Left ventricle myocardium inferior (tissue), 1 donor: ENCODE data around the gene TEX101. TPM values are rescaled to one million over a fixed set of nuclear protein-coding genes. Genes with fewer than 3 reads are reported as not detected.

Experiments
- DNase-seq: peaks from one replicate; pipeline ENCODE4 v3.0.0-alpha.2; 2020
- H3K27ac ChIP-seq: fragments of 200-600 bp; replicated peaks from 2 replicates; pipeline ENCODE4 v1.8.0; 2021
- H3K27me3 ChIP-seq: fragments of 200-600 bp; 2 replicates; pipeline ENCODE4 v1.8.0; 2021; ENCODE audit warnings: low read depth
- H3K36me3 ChIP-seq: fragments of 200-600 bp; 2 replicates; pipeline ENCODE4 v1.8.0; 2021
- H3K4me1 ChIP-seq: fragments of 200-600 bp; 2 replicates; pipeline ENCODE4 v1.8.0; 2021
- H3K4me3 ChIP-seq: fragments of 200-600 bp; 2 replicates; pipeline ENCODE4 v1.8.0; 2021; ENCODE audit warnings: mild to moderate bottlenecking, moderate library complexity
- H3K9me3 ChIP-seq: fragments of 200-600 bp; replicated peaks from 2 replicates; pipeline ENCODE4 v1.8.0; 2021
- intact Hi-C: fragments of 100-400 bp; cut with micrococcal nuclease; formaldehyde crosslinking; loops from one replicate; pipeline ENCODE4 v1.11.0; 2022
- total RNA-seq: library from RNA; stranded (reverse); fragmentation: NEBNext Ultra II Directional; extraction: Animal tissue kit (Norgen Biotek cat#: 25700); gene quantifications from one replicate; pipeline ENCODE4 v1.2.1, GENCODE V29; 2021
- TF ChIP-seq, protein P1 (sequence below): fragments of 200-600 bp; IDR thresholded peaks from 2 replicates; pipeline ENCODE4 v1.8.0; 2021; ENCODE audit warnings: antibody characterized with exemption, mild to moderate bottlenecking, borderline replicate concordance
- donor health status: DM: no; HTN: yes; CAD: no; lungs with severe emphysema.

Gene TEX101
- total RNA-seq, 1 donor from 2014 or later, result not detected

DNA sequence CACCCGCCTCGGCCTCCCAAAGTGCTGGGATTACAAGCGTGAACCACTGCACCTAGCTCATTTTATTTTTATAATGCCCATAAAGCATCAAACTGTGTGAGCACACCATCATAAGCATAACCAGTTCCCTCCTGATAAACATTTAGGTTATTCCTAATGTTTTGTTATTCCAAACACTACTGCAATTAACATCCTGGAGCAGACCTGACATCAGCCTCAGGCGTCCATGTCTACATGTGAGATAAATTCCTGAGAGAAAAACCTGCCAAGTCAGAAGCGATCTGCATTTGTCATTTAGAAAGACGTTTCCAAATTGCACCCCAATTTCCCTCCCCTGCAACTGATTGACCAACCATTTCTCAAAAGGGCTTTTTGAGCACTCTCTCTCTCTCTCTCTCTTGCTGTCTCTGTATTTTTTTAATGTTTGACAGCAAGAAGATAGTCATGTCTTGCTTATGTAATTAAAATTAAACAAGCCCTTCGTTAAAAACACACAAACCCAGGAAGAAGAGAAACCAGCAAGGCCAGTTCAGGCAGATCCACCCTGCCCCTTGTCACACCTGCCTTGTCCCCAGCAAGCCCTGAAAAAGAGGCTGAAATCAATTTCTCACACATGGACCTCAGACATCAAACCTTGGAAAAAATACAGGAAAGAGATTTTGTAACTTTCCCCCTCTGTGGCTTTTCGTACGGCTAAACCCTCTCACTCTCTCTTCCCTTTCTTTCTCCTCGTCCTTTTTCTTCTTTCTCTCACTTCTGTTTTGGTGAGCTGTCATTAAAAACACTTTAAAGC, 40.8 kb downstream of the TEX101 start:
- no peak for DNase-seq
- no peaks in the 10 kb centered on the region for H3K36me3 ChIP-seq
- intact Hi-C loops, result no loop called here

DNA sequence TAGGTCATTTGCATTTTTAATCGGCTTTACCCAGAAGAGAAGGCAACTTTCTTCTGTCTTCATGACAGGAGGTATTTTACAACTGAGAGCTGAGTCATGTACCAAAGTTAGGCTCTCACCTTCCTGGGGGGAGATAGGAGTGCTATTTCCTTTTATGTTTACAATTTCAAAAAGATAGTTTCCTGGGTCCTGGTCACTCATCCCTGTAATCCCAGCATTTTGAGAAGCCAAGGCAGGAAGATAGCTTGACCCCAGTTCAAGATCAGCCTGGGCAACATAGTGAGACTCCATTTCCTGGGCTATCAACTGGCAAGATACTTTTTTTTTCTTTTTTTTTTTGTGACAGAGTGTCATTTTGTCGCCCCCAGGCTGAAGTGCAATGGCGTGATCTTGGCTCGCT, 43.1 kb downstream of the TEX101 start:
- H3K36me3 ChIP-seq, result no peaks in the 10 kb centered on the region
- no peak for DNase-seq
- TF ChIP-seq, protein P1, sequence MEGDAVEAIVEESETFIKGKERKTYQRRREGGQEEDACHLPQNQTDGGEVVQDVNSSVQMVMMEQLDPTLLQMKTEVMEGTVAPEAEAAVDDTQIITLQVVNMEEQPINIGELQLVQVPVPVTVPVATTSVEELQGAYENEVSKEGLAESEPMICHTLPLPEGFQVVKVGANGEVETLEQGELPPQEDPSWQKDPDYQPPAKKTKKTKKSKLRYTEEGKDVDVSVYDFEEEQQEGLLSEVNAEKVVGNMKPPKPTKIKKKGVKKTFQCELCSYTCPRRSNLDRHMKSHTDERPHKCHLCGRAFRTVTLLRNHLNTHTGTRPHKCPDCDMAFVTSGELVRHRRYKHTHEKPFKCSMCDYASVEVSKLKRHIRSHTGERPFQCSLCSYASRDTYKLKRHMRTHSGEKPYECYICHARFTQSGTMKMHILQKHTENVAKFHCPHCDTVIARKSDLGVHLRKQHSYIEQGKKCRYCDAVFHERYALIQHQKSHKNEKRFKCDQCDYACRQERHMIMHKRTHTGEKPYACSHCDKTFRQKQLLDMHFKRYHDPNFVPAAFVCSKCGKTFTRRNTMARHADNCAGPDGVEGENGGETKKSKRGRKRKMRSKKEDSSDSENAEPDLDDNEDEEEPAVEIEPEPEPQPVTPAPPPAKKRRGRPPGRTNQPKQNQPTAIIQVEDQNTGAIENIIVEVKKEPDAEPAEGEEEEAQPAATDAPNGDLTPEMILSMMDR, result no peak
- H3K27ac ChIP-seq, result no peak overlapping the region
- H3K27me3 ChIP-seq, result peaks cover under 1% of the 10 kb centered on the region
- peaks cover 2% of the 10 kb centered on the region for H3K4me1 ChIP-seq
- intact Hi-C loops, result no loop called here
- H3K4me3 ChIP-seq, result no peak overlapping the region
- peaks cover under 1% of the 10 kb centered on the region for H3K9me3 ChIP-seq

More for the DNA sequence above, 40.8 kb downstream of the TEX101 start:
- Histone ChIP-seq H3K4me3 (no peak overlapping the region), H3K27me3 (peaks cover 3% of the 10 kb centered on the region), H3K9me3 (peaks cover 4% of the 10 kb centered on the region), H3K4me1 (no peaks in the 10 kb centered on the region), H3K27ac (no peak overlapping the region)
- TF ChIP-seq, protein P1, result no peak

DNA sequence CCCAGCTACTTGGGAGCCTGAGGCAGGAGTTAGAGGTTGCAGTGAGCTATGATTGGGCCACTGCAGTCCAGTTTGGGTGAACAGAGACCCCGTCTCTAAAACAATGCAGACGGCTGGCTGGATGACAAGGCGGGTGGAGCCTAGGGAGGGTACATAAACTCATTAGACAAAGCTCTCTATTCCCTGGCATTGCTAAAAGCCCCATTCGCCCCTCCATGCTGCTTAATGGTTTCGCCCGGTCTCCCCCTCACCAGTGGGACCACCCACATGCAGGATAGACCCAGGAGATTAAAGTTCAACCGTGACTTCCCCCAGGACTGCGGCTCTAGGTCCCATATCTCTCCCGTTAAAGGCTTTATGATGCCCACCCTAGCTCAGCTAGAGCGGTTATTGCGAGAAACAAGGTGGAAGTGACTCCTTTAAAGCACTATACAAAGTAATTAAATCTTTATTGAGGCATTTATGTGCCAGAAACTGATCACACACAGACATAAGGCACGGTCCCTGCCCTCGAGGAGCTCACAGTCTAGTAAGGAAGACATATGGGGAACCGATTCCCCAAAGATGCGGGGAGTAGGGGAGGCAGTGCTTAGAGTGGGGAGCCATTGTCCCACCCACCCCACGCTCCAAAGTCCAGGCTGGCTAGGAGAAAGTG, 45.8 kb downstream of the TEX101 start:
- Histone ChIP-seq H3K36me3 (no peaks in the 10 kb centered on the region), H3K4me1 (peaks cover 22% of the 10 kb centered on the region), H3K27ac (no peak overlapping the region), H3K4me3 (no peak overlapping the region), H3K27me3 (peaks cover 7% of the 10 kb centered on the region), H3K9me3 (no peaks in the 10 kb centered on the region)
- TF ChIP-seq, protein P1, result no peak
- DNase-seq, result no peak
- intact Hi-C loops, result no loop called here

DNA sequence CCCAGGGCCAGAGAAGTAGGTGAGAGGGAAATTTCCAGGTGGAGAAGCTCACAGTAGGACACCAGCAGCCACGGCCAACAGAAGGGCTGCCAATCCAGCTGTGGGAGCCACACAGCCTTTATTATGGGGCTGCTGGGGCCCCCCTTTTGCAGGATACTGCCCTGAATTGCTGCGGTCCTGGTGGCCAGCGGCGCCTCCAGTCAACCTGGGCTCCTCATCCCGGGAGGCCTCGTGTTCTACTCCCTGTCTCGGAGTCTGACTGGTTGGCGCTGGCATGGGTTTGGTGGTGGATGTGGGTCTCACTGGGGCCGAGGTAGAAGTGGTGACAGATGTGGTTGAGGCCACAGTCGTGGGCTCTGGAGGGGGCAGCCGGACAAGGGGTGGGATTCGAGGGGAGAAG, 46.6 kb downstream of the TEX101 start:
- intact Hi-C loops, result no loop called here
- DNase-seq, result no peak
- Histone ChIP-seq H3K27ac (no peak overlapping the region), H3K4me1 (peaks cover 22% of the 10 kb centered on the region), H3K36me3 (no peaks in the 10 kb centered on the region), H3K27me3 (peaks cover 15% of the 10 kb centered on the region), H3K9me3 (no peaks in the 10 kb centered on the region), H3K4me3 (no peak overlapping the region)
- TF ChIP-seq, protein P1, result no peak

DNA sequence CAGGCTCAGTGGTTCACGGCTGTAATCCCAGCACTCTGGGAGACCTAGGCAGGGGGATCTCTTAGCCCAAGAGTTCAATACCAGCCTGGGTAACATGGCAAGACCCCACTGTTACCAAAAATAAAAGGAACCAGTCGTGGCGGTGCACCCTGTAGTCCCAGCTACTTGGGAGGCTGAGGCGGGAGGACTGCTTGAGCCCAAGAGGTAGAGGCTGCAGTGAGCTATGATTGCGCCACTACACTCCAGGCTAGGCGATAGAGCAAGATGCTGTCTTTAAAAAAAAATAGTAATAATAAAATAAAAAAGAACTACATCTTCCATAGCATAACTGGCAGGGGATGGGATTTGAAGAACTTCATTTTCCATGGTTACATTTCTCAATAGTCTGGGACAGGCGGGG, 47.7 kb downstream of the TEX101 start:
- DNase-seq, result no peak
- no peak overlapping the region for H3K27ac ChIP-seq
- peaks cover 16% of the 10 kb centered on the region for H3K27me3 ChIP-seq
- no peak overlapping the region for H3K4me3 ChIP-seq
- intact Hi-C loops, result no loop called here
- peaks cover 22% of the 10 kb centered on the region for H3K4me1 ChIP-seq
- TF ChIP-seq, protein P1, result no peak
- H3K9me3 ChIP-seq, result no peaks in the 10 kb centered on the region
- H3K36me3 ChIP-seq, result no peaks in the 10 kb centered on the region
